Fibroblast of lung (primary cell): ENCODE results near the gene PCGF1.

Experiments used
- EZH2 ChIP-seq: IDR thresholded peaks from 2 replicates; pipeline ENCODE4 v1.5.1; 2012; ENCODE audit warnings: low read length, control low read depth, mild to moderate bottlenecking; ENCODE audit errors: missing control alignments
- TF ChIP-seq, protein P1 (sequence below), 2 donors: IDR thresholded peaks in 1 of 2; conservative IDR thresholded peaks in 1 of 2; 1 replicate in 1 of 2; 2 replicates in 1 of 2; pipeline ENCODE4 v1.5.1; 2011 to 2012; ENCODE audit warnings: low read length in 2 of 2, control low read depth in 1 of 2, inconsistent platforms in 1 of 2, low read depth in 1 of 2, mild to moderate bottlenecking in 1 of 2

DNA sequence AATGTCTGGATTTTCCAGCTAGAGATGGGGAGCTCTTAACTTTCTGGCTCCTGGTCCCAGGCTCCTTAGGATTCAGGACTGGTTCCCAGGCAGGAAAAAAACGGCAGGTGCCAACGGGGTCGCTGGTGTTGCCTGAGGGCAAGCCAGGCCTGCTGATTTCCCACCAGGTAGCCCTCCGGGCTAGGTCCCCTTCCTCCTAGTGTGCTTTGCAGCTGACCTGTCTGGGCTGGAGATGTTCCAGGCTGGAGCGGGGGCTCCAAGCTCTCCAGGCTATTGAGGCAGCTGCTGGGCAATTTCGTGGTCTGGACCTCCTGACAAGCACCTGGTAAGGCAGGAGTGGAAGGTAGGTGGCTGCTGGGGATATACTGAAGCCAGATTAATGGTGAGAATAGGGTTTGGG is 33.0 kb downstream of the PCGF1 start:
- TF ChIP-seq, protein P1, sequence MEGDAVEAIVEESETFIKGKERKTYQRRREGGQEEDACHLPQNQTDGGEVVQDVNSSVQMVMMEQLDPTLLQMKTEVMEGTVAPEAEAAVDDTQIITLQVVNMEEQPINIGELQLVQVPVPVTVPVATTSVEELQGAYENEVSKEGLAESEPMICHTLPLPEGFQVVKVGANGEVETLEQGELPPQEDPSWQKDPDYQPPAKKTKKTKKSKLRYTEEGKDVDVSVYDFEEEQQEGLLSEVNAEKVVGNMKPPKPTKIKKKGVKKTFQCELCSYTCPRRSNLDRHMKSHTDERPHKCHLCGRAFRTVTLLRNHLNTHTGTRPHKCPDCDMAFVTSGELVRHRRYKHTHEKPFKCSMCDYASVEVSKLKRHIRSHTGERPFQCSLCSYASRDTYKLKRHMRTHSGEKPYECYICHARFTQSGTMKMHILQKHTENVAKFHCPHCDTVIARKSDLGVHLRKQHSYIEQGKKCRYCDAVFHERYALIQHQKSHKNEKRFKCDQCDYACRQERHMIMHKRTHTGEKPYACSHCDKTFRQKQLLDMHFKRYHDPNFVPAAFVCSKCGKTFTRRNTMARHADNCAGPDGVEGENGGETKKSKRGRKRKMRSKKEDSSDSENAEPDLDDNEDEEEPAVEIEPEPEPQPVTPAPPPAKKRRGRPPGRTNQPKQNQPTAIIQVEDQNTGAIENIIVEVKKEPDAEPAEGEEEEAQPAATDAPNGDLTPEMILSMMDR (conservative IDR thresholded peaks at IDR 0.05 in 1 of 2, IDR thresholded peaks at IDR 0.05 in 1 of 2; ENCODE audit: low read depth in 1 of 2, low read length in 2 of 2): no peak
- no peak for TF ChIP-seq EZH2
